BE2C (cell line): Measurements from ENCODE around the gene SNRPD3.

Source experiments
- DNase-seq: peaks from one replicate; pipeline ENCODE4 v3.0.0-alpha.2; 2020
- H3K27me3 ChIP-seq: fragments of 250-450 bp; sonication (Bioruptor Pico); 2 replicates; pipeline ENCODE4 v1.5.1; 2020; ENCODE audit warnings: mild to moderate bottlenecking
- H3K36me3 ChIP-seq: fragments of 250-450 bp; sonication (Bioruptor Pico); 2 replicates; pipeline ENCODE4 v1.5.1; 2020; ENCODE audit warnings: mild to moderate bottlenecking
- H3K4me1 ChIP-seq: fragments of 250-450 bp; sonication (Bioruptor Pico); 2 replicates; pipeline ENCODE4 v1.5.1; 2020
- H3K4me3 ChIP-seq: 2 replicates; pipeline ENCODE4 v1.5.1; 2011; ENCODE audit warnings: low read depth, low read length
- H3K9me3 ChIP-seq: fragments of 250-450 bp; sonication (Bioruptor Pico); 2 replicates; pipeline ENCODE4 v1.5.1; 2020
- CTCF ChIP-seq: IDR thresholded peaks from 2 replicates; pipeline ENCODE4 v1.5.1; 2012; ENCODE audit warnings: mild to moderate bottlenecking, low read depth, low read length

The SNRPD3 gene

GRCh38 chr22:24518228-24518627 lies 37.6 kb upstream of the SNRPD3 start:
- H3K4me3 ChIP-seq, result no peak overlapping the region
- H3K36me3 ChIP-seq, result no peaks in the 10 kb centered on the region
- no peaks in the 10 kb centered on the region; the same call in 1 of the 2 replicates for H3K9me3 ChIP-seq
- no peak for DNase-seq
- no peaks in the 10 kb centered on the region for H3K27me3 ChIP-seq
- peaks cover 18% of the 10 kb centered on the region for H3K4me1 ChIP-seq
- no peak for TF ChIP-seq CTCF

GRCh38 chr22:24518771-24519485 lies 36.9 kb upstream of the SNRPD3 start:
- Histone ChIP-seq H3K4me1 (peaks cover 24% of the 10 kb centered on the region), H3K9me3 (no peaks in the 10 kb centered on the region; the same call in 1 of the 2 replicates), H3K36me3 (no peaks in the 10 kb centered on the region), H3K27me3 (no peaks in the 10 kb centered on the region), H3K4me3 (no peak overlapping the region)
- no peak for DNase-seq
- no peak for TF ChIP-seq CTCF

- Histone ChIP-seq H3K9me3 (no peaks in the 10 kb centered on the region; the same call in 1 of the 2 replicates), H3K36me3 (no peaks in the 10 kb centered on the region), H3K4me1 (peaks cover 25% of the 10 kb centered on the region), H3K27me3 (no peaks in the 10 kb centered on the region), H3K4me3 (no peak overlapping the region)
- no peak for DNase-seq
- no peak for TF ChIP-seq CTCF
Observed at GRCh38 chr22:24519496-24519895, 36.3 kb upstream of the SNRPD3 start.

GRCh38 chr22:24521791-24522245 lies 34.0 kb upstream of the SNRPD3 start:
- Histone ChIP-seq H3K4me3 (no peak overlapping the region), H3K36me3 (no peaks in the 10 kb centered on the region), H3K4me1 (peaks cover 27% of the 10 kb centered on the region), H3K27me3 (no peaks in the 10 kb centered on the region), H3K9me3 (no peaks in the 10 kb centered on the region; the same call in 1 of the 2 replicates)
- DNase-seq, result peak; percentile 68
- TF ChIP-seq CTCF, result peak; percentile 74

- peak; percentile 62 for DNase-seq
- Histone ChIP-seq H3K9me3 (no peaks in the 10 kb centered on the region), H3K36me3 (no peaks in the 10 kb centered on the region), H3K4me3 (no peak overlapping the region), H3K27me3 (no peaks in the 10 kb centered on the region), H3K4me1 (peaks cover 23% of the 10 kb centered on the region)
- no peak for TF ChIP-seq CTCF
Observed at GRCh38 chr22:24523873-24524272, 31.9 kb upstream of the SNRPD3 start.

- DNase-seq, result peak; percentile 80
- H3K27me3 ChIP-seq, result no peaks in the 10 kb centered on the region
- no peak overlapping the region for H3K4me3 ChIP-seq
- H3K4me1 ChIP-seq, result peaks cover 23% of the 10 kb centered on the region
- no peaks in the 10 kb centered on the region for H3K9me3 ChIP-seq
- H3K36me3 ChIP-seq, result no peaks in the 10 kb centered on the region
- peak; percentile 98 for TF ChIP-seq CTCF
Observed at GRCh38 chr22:24525416-24526037, 30.3 kb upstream of the SNRPD3 start.
